Neural progenitor cell (in vitro differentiated cells): ENCODE results near the gene EI24. TPM values are rescaled to one million over a fixed set of nuclear protein-coding genes. Genes with fewer than 3 reads are reported as not detected.

Source experiments
- DNase-seq: peaks from one replicate; pipeline ENCODE4 v3.0.0-alpha.2; 2016; ENCODE audit warnings: low spot score
- H2AFZ ChIP-seq: fragments of 200-600 bp; sonication (generic); replicated peaks from 2 replicates; pipeline ENCODE4 v1.6.1; 2016; ENCODE audit warnings: antibody characterized with exemption
- H3F3A ChIP-seq: fragments of 200-600 bp; sonication (generic); 2 replicates; pipeline ENCODE4 v1.6.1; 2016; ENCODE audit warnings: antibody characterized with exemption, low read depth
- H3K27ac ChIP-seq: fragments of 200-600 bp; sonication (generic); 2 replicates; pipeline ENCODE4 v1.5.1; 2016; ENCODE audit warnings: mild to moderate bottlenecking
- H3K27me3 ChIP-seq: fragments of 200-600 bp; sonication (generic); 2 replicates; pipeline ENCODE4 v1.6.1; 2016; ENCODE audit warnings: mild to moderate bottlenecking, moderate library complexity
- H3K36me3 ChIP-seq: fragments of 200-600 bp; sonication (generic); 2 replicates; pipeline ENCODE4 v1.5.1; 2016
- H3K4me1 ChIP-seq: fragments of 200-600 bp; sonication (generic); 2 replicates; pipeline ENCODE4 v1.6.1; 2016; ENCODE audit warnings: mixed run types
- H3K4me2 ChIP-seq: fragments of 200-600 bp; sonication (generic); 2 replicates; pipeline ENCODE4 v1.6.1; 2016
- H3K4me3 ChIP-seq: fragments of 200-600 bp; sonication (generic); 2 replicates; pipeline ENCODE4 v1.5.1; 2016
- H3K79me2 ChIP-seq: fragments of 200-600 bp; sonication (generic); 2 replicates; pipeline ENCODE4 v1.6.1; 2016; ENCODE audit warnings: low read depth
- H3K9ac ChIP-seq: fragments of 200-600 bp; sonication (generic); 2 replicates; pipeline ENCODE4 v1.6.1; 2016
- H3K9me3 ChIP-seq: fragments of 200-600 bp; sonication (generic); 2 replicates; pipeline ENCODE4 v1.5.1; 2016; ENCODE audit warnings: low read depth
- H4K20me1 ChIP-seq: fragments of 200-600 bp; sonication (generic); 2 replicates; pipeline ENCODE4 v1.6.1; 2016; ENCODE audit warnings: low read depth
- H3K27ac Mint-ChIP-seq: 3 replicates; pipeline ENCODE4 v1.8.0; 2021; ENCODE audit warnings: mixed read lengths
- H3K27me3 Mint-ChIP-seq: 2 replicates; pipeline ENCODE4 v1.8.0; 2022; ENCODE audit warnings: low read depth, mild to moderate bottlenecking, inconsistent platforms, moderate library complexity, mixed read lengths; ENCODE audit not compliant: insufficient read depth
- H3K36me3 Mint-ChIP-seq: 3 replicates; pipeline ENCODE4 v1.8.0; 2021; ENCODE audit warnings: mixed read lengths
- H3K4me1 Mint-ChIP-seq: 3 replicates; pipeline ENCODE4 v1.8.0; 2021; ENCODE audit warnings: mixed read lengths
- H3K4me3 Mint-ChIP-seq: 3 replicates; pipeline ENCODE4 v1.8.0; 2021; ENCODE audit warnings: mild to moderate bottlenecking, moderate library complexity, mixed read lengths
- H3K9me3 Mint-ChIP-seq: 3 replicates; pipeline ENCODE4 v1.8.0; 2020; ENCODE audit warnings: mixed read lengths
- CTCF ChIP-seq: fragments of 200-600 bp; sonication (generic); IDR thresholded peaks from 2 replicates; pipeline ENCODE4 v1.5.1; 2017; ENCODE audit warnings: antibody characterized with exemption, mild to moderate bottlenecking
- EZH2 ChIP-seq: fragments of 200-600 bp; sonication (generic); IDR thresholded peaks from 2 replicates; pipeline ENCODE4 v1.6.1; 2017; ENCODE audit warnings: antibody characterized with exemption, mild to moderate bottlenecking, moderate library complexity
- EZH2phosphoT487 ChIP-seq: fragments of 200-600 bp; sonication (generic); IDR thresholded peaks from 2 replicates; pipeline ENCODE4 v1.6.1; 2017; ENCODE audit warnings: antibody characterized with exemption
- total RNA-seq: library from RNA; depleted of rRNA; stranded (reverse); fragments of >200 nt; gene quantifications from 2 replicates; pipeline ENCODE4 v1.2.3, GENCODE V29; 2015; ENCODE audit warnings: low replicate concordance

Gene EI24
- total RNA-seq, 1 donor from 2014 or later, result 99.8 TPM

- H3K79me2 ChIP-seq, result peaks cover 7% of the 10 kb centered on the region
- Mint-ChIP-seq H3K36me3 (peaks cover 29% of the 10 kb centered on the region), H3K27me3 (no peaks in the 10 kb centered on the region), H3K4me3 (no peak overlapping the region), H3K9me3 (no peaks in the 10 kb centered on the region), H3K4me1 (no peaks in the 10 kb centered on the region), H3K27ac (no peak overlapping the region)
- no peak overlapping the region for H3K27ac ChIP-seq
- no peaks in the 10 kb centered on the region for H3K9me3 ChIP-seq
- H3K27me3 ChIP-seq, result no peaks in the 10 kb centered on the region
- no peaks in the 10 kb centered on the region for H3F3A ChIP-seq
- H3K36me3 ChIP-seq, result peaks cover 28% of the 10 kb centered on the region
- H3K4me1 ChIP-seq, result no peaks in the 10 kb centered on the region
- TF ChIP-seq EZH2phosphoT487, result no peak
- no peak for TF ChIP-seq EZH2
- no peak for TF ChIP-seq CTCF
- H3K9ac ChIP-seq, result no peak overlapping the region
- H3K4me2 ChIP-seq, result no peak overlapping the region
- peaks cover 8% of the 10 kb centered on the region for H4K20me1 ChIP-seq
- H3K4me3 ChIP-seq, result no peak overlapping the region
- no peak overlapping the region for H2AFZ ChIP-seq
- DNase-seq, result no peak
Observed at GRCh38 chr11:125603207-125603606, 33.9 kb downstream of the EI24 start.

GRCh38 chr11:125605417-125605816 lies 36.1 kb downstream of the EI24 start:
- H3K79me2 ChIP-seq, result peaks cover 5% of the 10 kb centered on the region
- peaks cover 34% of the 10 kb centered on the region for H3K36me3 ChIP-seq
- no peaks in the 10 kb centered on the region for H3K4me1 ChIP-seq
- no peak overlapping the region for H3K4me3 ChIP-seq
- no peak overlapping the region for H3K27ac ChIP-seq
- peaks cover 8% of the 10 kb centered on the region for H4K20me1 ChIP-seq
- no peaks in the 10 kb centered on the region for H3K27me3 ChIP-seq
- H3K27ac Mint-ChIP-seq, result no peak overlapping the region
- no peaks in the 10 kb centered on the region for H3K27me3 Mint-ChIP-seq
- H3K4me1 Mint-ChIP-seq, result no peaks in the 10 kb centered on the region
- H2AFZ ChIP-seq, result no peak overlapping the region
- H3K4me2 ChIP-seq, result no peak overlapping the region
- no peaks in the 10 kb centered on the region for H3F3A ChIP-seq
- no peaks in the 10 kb centered on the region for H3K9me3 Mint-ChIP-seq
- TF ChIP-seq EZH2 (no peak), EZH2phosphoT487 (no peak), CTCF (no peak)
- no peak for DNase-seq
- no peaks in the 10 kb centered on the region for H3K9me3 ChIP-seq
- peaks cover 37% of the 10 kb centered on the region for H3K36me3 Mint-ChIP-seq
- H3K9ac ChIP-seq, result no peak overlapping the region
- H3K4me3 Mint-ChIP-seq, result no peak overlapping the region

GRCh38 chr11:125609545-125609944 lies 40.3 kb downstream of the EI24 start:
- H3K4me3 ChIP-seq, result no peak overlapping the region
- no peak overlapping the region for H2AFZ ChIP-seq
- no peaks in the 10 kb centered on the region for H3F3A ChIP-seq
- H3K27me3 ChIP-seq, result no peaks in the 10 kb centered on the region
- H3K27ac ChIP-seq, result no peak overlapping the region
- Mint-ChIP-seq H3K4me1 (no peaks in the 10 kb centered on the region), H3K36me3 (peaks cover 48% of the 10 kb centered on the region), H3K9me3 (no peaks in the 10 kb centered on the region), H3K4me3 (no peak overlapping the region), H3K27ac (no peak overlapping the region), H3K27me3 (no peaks in the 10 kb centered on the region)
- peaks cover under 1% of the 10 kb centered on the region for H4K20me1 ChIP-seq
- no peak for TF ChIP-seq EZH2phosphoT487
- no peak for TF ChIP-seq CTCF
- no peak for TF ChIP-seq EZH2
- no peak overlapping the region for H3K9ac ChIP-seq
- DNase-seq, result no peak
- H3K9me3 ChIP-seq, result no peaks in the 10 kb centered on the region
- H3K4me2 ChIP-seq, result no peak overlapping the region
- no peaks in the 10 kb centered on the region for H3K4me1 ChIP-seq
- H3K36me3 ChIP-seq, result peaks cover 47% of the 10 kb centered on the region
- no peaks in the 10 kb centered on the region for H3K79me2 ChIP-seq
